ENCODE measurements around the gene PIM3.

PIM3 gene

GRCh38 chr22:49960159-49961004 is at the start of gene PIM3:
PIM3 (plus strand) TSS chr22:49960772; CDS start chr22:49960948, 176 bp downstream.
- DNase-seq (ENCODE audit: low spot score), result peak; percentile 95

GRCh38 chr22:49911881-49912625 is 48.5 kb upstream of the PIM3 start:
- no peak for DNase-seq (ENCODE audit: low spot score)

- DNase-seq (ENCODE audit: low spot score), result no peak
These were observed 47.5 kb upstream of the PIM3 start for GRCh38 chr22:49913026-49913425.

- no peak for DNase-seq (ENCODE audit: low spot score)
These were observed 47.1 kb upstream of the PIM3 start for GRCh38 chr22:49913446-49913845.

GRCh38 chr22:49914256-49914655 is 46.3 kb upstream of the PIM3 start:
- DNase-seq (ENCODE audit: low spot score), result no peak

GRCh38 chr22:49915610-49916009 is 45.0 kb upstream of the PIM3 start:
- no peak for DNase-seq (ENCODE audit: low spot score)

GRCh38 chr22:49916831-49917230 is 43.7 kb upstream of the PIM3 start:
- no peak for DNase-seq (ENCODE audit: low spot score)

GRCh38 chr22:49917974-49918910 is 42.3 kb upstream of the PIM3 start, which contains the start of the genes ALG12 and CRELD2:
ALG12 (minus strand) TSS chr22:49918438; CDS start chr22:49913765, 4,673 bp downstream.
CRELD2 (plus strand) TSS chr22:49918634; CDS start chr22:49918770, 136 bp downstream.
- peak; percentile 98 for DNase-seq (ENCODE audit: low spot score)

GRCh38 chr22:49918911-49919881 is 41.4 kb upstream of the PIM3 start:
- no peak for DNase-seq (ENCODE audit: low spot score)

- DNase-seq (ENCODE audit: low spot score), result no peak
These were observed 39.7 kb upstream of the PIM3 start for GRCh38 chr22:49920859-49921258.

- DNase-seq (ENCODE audit: low spot score), result no peak
These were observed 38.9 kb upstream of the PIM3 start for GRCh38 chr22:49921508-49922278.

GRCh38 chr22:49922484-49922883 is 38.1 kb upstream of the PIM3 start:
- DNase-seq (ENCODE audit: low spot score), result no peak

- no peak for DNase-seq (ENCODE audit: low spot score)
These were observed 37.6 kb upstream of the PIM3 start for GRCh38 chr22:49922926-49923325.

- no peak for DNase-seq (ENCODE audit: low spot score)
These were observed 37.1 kb upstream of the PIM3 start for GRCh38 chr22:49923445-49923844.

GRCh38 chr22:49924113-49924833 is 36.3 kb upstream of the PIM3 start:
- no peak for DNase-seq (ENCODE audit: low spot score)

GRCh38 chr22:49925525-49926128 is 34.9 kb upstream of the PIM3 start:
- no peak for DNase-seq (ENCODE audit: low spot score)

GRCh38 chr22:49926916-49927315 is 33.7 kb upstream of the PIM3 start:
- no peak for DNase-seq (ENCODE audit: low spot score)

GRCh38 chr22:49927483-49928184 is 32.9 kb upstream of the PIM3 start:
- no peak for DNase-seq (ENCODE audit: low spot score)
